GM15510 (cell line): ENCODE results near the gene SBK2.
A peak's percentile ranks its signal among the peaks of the same experiment; 100 is the strongest.

Source experiments
- POLR2A ChIP-seq: IDR thresholded peaks from 3 replicates; pipeline ENCODE4 v1.6.1; 2011; ENCODE audit warnings: borderline replicate concordance; ENCODE audit not compliant: insufficient read length; ENCODE audit errors: extremely low read depth

Gene SBK2

GRCh38 chr19:55486971-55487923 lies 49.7 kb downstream of the SBK2 start:
- no peak for TF ChIP-seq POLR2A

GRCh38 chr19:55486043-55486970 lies 50.6 kb downstream of the SBK2 start:
- no peak for TF ChIP-seq POLR2A

GRCh38 chr19:55485439-55486011 lies 51.4 kb downstream of the SBK2 start:
- no peak for TF ChIP-seq POLR2A

GRCh38 chr19:55484593-55485438 lies 52.1 kb downstream of the SBK2 start, which contains the start of gene NAT14:
TSS of gene NAT14 (plus strand) at chr19:55485188. CDS start at chr19:55485709, 521 bp downstream.
- TF ChIP-seq POLR2A, result peak; percentile 43

- TF ChIP-seq POLR2A, result no peak
Observed at GRCh38 chr19:55483706-55484592, 53.0 kb downstream of the SBK2 start.

GRCh38 chr19:55482967-55483705 lies 53.8 kb downstream of the SBK2 start:
- no peak for TF ChIP-seq POLR2A

- TF ChIP-seq POLR2A, result no peak
Observed at GRCh38 chr19:55482156-55482961, 54.6 kb downstream of the SBK2 start.

- TF ChIP-seq POLR2A, result no peak
Observed at GRCh38 chr19:55481794-55482155, 55.2 kb downstream of the SBK2 start.

GRCh38 chr19:55481148-55481793 lies 55.7 kb downstream of the SBK2 start:
- no peak for TF ChIP-seq POLR2A

- no peak for TF ChIP-seq POLR2A
Observed at GRCh38 chr19:55479451-55480230, 57.3 kb downstream of the SBK2 start.

GRCh38 chr19:55479045-55479444 lies 57.9 kb downstream of the SBK2 start:
- TF ChIP-seq POLR2A, result no peak
